Anterior cingulate cortex (tissue), 58 donors: ENCODE results near the gene TSC22D4.

Experiments used
- DNase-seq, 58 donors: peaks; one replicate each; lab custom pipeline; 2025; lab: John Stamatoyannopoulos, UW

The TSC22D4 gene

DNA sequence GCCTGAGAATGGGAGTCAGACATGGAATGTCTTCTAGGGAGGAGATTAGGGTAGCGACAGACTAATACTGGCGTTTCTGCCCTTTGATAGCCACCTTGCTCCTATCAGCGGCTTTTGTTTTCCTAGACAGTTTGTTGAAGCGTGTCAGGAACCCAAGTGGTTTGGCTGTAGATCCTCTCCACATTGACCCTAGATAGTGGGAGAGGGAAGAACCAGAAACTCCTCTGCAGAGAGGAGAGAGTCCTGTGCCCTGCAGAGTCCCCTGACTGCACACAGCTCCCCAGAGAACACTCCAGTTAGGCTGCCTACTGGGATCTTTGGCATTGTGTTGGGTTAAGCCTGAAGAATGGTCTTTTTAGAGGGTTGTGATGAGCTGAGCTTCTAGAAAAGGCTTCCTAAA, 47.0 kb downstream of the TSC22D4 start:
- DNase-seq, result no peak

DNA sequence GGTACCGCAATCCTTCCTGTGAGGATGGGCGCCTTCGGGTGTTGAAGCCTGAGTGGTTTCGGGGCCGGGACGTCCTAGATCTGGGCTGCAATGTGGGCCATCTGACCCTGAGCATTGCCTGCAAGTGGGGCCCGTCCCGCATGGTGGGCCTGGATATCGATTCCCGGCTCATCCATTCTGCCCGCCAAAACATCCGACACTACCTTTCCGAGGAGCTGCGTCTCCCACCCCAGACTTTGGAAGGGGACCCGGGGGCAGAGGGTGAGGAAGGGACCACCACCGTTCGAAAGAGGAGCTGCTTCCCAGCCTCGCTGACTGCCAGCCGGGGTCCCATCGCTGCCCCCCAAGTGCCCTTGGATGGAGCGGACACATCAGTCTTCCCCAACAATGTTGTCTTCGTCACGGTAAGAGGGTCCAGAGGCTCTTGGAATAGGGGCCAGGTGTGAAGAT, 47.7 kb downstream of the TSC22D4 start:
- no peak for DNase-seq

DNA sequence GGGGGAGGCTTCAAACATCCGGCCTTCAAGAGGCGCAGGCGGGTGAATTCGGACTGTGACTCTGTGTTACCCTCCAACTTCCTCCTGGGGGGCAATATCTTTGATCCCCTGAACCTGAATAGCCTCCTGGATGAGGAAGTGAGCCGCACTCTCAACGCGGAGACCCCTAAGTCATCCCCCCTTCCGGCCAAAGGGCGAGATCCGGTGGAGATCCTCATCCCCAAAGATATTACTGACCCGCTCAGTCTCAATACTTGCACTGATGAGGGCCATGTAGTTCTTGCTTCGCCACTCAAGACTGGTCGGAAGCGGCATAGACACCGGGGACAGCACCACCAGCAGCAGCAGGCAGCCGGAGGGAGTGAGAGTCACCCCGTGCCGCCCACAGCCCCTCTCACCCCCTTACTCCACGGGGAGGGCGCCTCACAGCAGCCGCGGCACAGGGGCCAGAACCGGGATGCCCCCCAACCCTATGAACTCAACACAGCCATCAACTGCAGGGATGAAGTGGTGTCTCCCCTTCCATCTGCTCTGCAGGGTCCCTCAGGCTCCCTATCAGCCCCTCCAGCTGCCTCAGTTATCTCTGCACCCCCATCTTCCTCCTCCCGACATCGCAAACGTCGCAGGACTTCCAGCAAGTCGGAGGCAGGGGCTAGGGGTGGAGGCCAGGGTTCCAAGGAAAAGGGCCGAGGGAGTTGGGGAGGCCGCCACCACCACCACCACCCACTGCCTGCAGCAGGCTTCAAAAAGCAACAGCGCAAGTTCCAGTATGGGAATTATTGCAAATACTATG, 48.3 kb downstream of the TSC22D4 start:
- DNase-seq, result peak in 4 of 58 donors; percentile 21 to 40 (median 30)

DNA sequence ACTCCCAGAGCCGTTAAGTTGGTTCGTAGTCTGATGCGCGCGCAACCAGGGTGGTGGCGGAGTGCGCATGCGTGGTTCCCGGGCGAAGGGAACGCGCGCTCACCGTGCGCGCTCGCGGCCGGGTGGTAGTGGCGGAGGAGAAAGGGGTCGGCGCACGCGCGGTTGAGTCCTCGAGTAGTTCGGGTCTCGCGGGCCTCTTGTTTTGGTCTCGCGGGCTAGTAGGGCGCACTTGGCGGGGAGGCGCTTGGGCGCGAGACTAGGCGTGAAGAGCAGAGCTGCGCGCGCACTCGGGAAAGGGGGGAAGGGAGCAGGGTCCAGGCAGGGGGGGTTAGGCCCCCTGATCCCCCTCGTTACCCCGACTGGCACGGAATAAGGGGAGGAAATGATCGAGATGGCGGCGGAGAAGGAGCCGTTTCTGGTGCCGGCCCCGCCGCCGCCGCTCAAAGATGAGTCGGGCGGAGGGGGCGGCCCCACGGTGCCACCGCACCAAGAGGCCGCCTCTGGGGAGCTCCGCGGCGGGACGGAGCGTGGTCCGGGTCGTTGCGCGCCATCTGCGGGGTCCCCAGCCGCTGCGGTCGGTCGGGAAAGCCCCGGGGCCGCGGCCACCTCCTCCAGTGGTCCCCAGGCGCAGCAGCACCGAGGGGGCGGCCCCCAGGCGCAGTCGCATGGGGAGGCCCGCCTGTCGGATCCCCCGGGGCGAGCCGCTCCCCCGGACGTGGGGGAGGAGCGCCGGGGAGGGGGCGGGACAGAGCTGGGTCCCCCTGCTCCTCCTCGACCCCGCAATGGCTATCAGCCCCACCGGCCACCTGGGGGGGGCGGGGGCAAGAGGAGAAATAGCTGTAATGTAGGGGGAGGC, 49.1 kb downstream of the TSC22D4 start, which contains the start of gene MEPCE:
Gene MEPCE (plus strand): TSS at position 195 of the 856 bp plus-strand sequence. CDS start 188 bp downstream, at position 383.
- peak; percentile 58 to 97 (median 93) for DNase-seq

DNA sequence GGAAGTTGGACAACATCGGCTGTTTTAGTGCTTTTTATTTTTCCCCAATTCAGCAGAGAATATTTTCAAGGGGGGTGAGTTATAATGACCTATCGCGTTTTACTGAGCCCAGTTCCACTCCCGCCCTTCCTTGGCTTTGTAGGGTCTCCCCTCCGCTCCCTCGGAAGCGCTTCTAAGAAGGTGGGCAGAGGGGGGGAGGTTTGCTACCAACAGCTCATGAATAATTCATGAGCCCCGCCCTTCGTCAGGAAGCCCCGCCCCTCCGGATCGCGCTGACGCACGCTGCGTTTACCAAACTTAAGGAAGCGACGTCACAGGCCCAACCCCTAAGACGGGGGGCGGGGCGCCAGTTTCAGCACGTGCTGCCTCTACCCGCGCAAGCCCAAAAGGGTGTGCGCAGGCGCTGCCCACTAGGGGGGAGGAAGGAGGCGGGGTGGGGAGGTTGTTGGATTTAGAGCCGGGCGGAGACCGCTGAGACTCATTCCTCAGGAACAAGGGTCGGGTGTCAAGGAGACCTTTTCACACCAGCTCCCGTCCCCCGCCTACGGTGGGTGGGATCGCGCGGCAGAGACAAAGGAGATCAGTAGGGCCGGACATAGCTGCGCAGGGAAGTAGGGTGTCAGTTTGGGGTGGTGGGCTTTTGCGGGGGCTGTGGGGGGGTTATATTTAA, 49.9 kb downstream of the TSC22D4 start:
- peak; percentile 86 to 100 (median 98) for DNase-seq

DNA sequence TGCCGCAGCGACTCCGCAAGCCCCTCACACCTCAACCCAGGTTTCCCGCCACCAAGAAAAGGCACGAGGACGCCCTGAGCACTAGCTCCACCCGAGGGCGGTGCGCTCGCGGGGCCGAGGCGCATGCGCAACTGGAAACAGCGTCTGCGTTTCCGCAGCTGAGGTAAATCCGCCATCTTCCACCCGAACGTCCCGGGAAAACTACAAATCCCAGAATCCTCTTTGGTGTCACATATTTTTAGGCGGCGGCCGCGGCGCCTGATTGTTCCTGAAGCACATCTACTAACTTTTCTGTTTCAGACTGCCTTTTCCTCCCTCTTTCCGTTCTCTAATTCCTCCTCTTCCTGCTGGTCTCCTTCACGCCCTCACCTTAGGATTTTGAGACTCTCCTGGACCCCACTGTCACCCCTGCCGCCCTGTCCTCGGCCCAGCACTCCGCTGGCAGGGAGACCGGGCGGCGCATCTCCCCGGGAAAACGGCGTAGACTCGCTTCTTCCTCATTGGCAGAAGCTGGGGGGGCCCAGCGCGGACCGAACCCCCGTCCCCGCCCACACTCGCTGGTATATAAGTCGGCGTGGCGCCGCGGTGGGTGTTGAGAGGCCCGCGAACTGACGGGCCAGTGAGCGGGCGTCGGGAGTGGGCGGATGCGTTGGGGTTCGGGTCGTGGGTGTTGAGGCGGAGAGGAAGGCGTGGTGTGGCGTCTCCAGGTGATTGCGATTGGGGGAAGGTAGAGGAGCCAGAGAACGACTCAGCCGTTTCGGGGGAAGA, 50.6 kb downstream of the TSC22D4 start, which contains the start of gene ZCWPW1:
Gene ZCWPW1 (minus strand): TSS at position 505 of the 768 bp plus-strand sequence. CDS start 8,054 bp downstream, outside the sequence.
- peak; percentile 76 to 99 (median 94) for DNase-seq

DNA sequence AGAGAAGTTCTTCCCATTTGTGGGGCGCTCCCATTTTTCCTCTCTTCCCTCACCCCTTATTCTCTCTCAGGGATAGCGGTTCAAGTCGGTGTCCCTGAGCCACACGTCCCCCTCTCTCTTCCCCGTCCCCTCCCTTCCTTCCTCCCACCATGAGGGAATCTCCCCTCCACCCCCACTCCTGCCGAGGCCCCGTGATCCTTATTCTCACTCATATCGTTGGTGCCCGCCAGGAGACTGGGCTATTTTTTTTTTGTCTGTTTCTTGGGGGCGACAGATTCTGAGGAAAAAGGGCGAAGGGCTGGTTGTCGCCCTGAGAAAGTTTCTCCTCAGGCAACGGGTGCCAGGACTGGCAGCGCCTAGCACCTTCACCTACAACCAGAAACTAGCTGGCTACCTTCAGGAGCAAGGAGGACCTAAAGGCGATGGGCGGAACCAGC, 51.2 kb downstream of the TSC22D4 start:
- DNase-seq, result peak in 1 of 58 donors; percentile 56

DNA sequence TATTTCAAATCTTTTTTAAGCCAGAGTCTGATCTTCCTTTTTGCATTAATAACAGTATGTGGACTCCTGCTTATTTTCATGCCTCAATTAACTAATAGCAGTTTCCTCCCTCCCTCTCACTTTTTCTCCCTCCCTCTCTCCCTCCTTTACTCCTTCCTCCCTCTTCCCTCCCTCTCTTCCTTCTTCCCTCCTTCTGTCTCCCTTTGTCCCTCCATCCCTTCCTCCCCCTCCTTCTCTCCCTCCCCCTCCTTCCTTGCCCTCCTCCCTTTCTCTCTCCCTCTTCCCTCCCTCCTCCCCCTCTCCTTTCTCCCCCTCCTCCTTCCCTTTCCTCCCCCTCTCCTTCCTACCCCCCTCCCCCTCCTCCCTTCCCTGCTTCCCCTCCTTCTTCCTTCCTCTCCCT, 52.5 kb downstream of the TSC22D4 start:
- DNase-seq, result no peak

DNA sequence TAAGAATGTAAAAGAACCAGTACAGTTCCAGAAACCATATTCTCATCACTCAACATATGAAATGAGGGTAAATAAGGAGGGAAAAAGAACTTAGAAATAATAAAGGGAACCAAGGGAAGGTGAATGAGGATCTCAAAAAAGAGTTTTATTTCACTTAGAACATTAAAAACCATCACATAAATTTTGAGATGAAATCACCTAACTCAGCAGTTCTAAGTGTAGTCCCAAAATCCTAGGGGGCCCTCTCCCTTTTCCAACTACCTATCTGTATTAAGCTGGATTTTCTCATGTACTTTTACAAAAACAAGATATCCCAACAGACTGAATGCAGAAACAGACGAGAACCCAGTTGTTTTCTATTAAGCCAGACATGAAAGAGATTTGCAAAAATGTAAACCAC, 53.7 kb downstream of the TSC22D4 start:
- DNase-seq, result no peak

DNA sequence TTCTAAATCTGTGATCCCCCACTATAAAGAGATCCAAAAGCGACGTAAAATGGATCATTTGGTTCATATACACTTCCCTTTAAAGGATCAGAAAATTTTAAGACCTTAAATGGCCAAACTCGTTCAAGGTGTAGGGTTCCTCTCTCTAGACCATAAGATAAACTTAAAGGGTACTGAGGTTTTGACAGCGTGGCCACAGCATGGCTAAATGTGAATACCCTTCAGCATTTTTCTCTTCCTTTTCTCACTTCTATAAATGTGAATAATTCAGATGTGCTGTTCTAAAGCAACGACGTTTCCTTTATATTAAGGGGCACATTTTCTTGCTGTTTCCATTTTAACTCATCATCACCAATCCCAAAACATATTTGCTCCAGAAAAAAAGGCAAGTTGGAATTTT, 55.7 kb downstream of the TSC22D4 start:
- no peak for DNase-seq

DNA sequence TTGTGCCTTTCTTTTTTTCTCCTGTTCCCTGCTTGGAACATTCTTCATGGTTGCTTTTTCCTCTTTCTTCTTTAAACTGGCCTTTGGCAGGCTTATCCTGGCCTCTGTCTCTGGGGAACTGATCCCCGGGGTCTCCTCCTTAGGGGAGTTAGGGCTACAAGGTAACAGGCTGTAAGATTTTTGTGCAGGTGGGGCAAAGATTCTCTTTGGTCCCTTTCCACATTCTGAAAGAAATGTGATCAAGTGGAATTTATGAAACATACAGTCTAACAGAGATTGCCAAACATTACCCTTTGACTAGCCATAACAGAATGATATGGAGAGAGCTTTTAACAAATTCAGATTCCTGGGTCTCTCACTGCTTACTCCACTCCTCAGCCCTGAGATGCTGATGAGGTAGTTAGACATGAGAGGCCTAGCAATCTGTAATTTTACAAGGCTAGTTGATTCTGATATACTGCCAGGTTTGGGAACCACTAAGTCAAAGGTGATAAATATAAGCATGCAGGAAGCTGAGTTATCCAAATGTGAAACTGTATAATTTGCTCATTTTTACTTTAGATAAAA, 59.3 kb downstream of the TSC22D4 start:
- no peak for DNase-seq

DNA sequence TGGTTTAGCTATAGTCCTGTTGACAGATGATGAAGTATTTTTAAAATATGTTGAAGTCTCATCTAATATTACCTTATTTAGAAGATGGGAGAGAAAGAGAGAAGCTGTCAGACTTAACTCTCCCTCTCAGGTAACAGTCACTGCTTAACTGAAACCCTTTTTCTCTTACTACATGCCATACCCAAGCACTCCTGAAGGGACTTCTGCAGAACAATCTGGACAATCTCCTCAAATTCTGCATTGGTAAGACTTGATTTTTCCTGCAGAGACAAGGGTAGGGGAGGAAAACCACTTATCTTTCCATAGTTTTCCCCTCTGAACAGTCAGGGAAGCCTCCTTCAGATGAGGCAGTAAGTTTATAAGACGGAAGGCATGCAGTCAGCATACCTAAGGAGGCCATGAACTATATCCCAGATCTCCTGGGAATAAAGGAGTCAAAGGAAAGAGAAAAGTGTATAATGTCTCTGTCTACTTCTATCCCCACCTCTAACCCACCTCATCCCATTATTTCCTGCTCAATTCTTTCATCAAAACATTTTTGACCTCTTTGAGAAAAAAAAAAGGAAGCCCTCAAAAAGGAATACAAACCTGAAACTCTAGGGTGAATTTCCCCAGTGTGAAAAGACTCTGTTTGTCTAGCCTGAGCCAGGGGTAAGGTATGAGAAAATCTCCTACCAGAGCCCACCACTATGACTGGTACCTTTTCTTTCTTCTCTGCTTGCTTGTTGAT, 59.9 kb downstream of the TSC22D4 start:
- no peak for DNase-seq
